Dedifferentiated amniotic fluid mesenchymal stem cell (primary cell): Measurements from ENCODE around the gene ABHD2.
"Not testable (repeated sequence)": the region's sequence is repeated elsewhere in the genome, so short reads cannot be mapped to it uniquely, and the experiment has no call there.

ENCODE experiments used
- DNase-seq: peaks from one replicate; pipeline ENCODE4 v3.0.0-alpha.2; 2016; ENCODE audit errors: extremely low spot score

The ABHD2 gene

GRCh38 chr15:89120479-89121000, 32.3 kb downstream of the ABHD2 start:
- DNase-seq: not testable (repeated sequence)

GRCh38 chr15:89121414-89121813, 33.2 kb downstream of the ABHD2 start:
- no peak for DNase-seq

GRCh38 chr15:89122505-89123180, 34.4 kb downstream of the ABHD2 start:
- DNase-seq: no peak

GRCh38 chr15:89123181-89123525, 34.9 kb downstream of the ABHD2 start:
- DNase-seq: no peak

GRCh38 chr15:89125088-89125826, 37.0 kb downstream of the ABHD2 start:
- DNase-seq: no peak

GRCh38 chr15:89126009-89126408, 37.8 kb downstream of the ABHD2 start:
- no peak for DNase-seq

GRCh38 chr15:89127054-89127702, 38.9 kb downstream of the ABHD2 start:
- DNase-seq: no peak

GRCh38 chr15:89128320-89129122, 40.3 kb downstream of the ABHD2 start:
- no peak for DNase-seq

- no peak for DNase-seq
Observed at GRCh38 chr15:89129123-89129815, 41.0 kb downstream of the ABHD2 start.

GRCh38 chr15:89129816-89130134, 41.5 kb downstream of the ABHD2 start:
- DNase-seq: no peak

GRCh38 chr15:89130201-89130600, 41.9 kb downstream of the ABHD2 start:
- no peak for DNase-seq

- DNase-seq: no peak
Observed at GRCh38 chr15:89131731-89132130, 43.5 kb downstream of the ABHD2 start.

GRCh38 chr15:89132611-89133507, 44.6 kb downstream of the ABHD2 start:
- DNase-seq: no peak

- DNase-seq: not testable (repeated sequence)
Observed at GRCh38 chr15:89135387-89136077, 47.3 kb downstream of the ABHD2 start.

- no peak for DNase-seq
Observed at GRCh38 chr15:89136078-89136806, 48.0 kb downstream of the ABHD2 start.

GRCh38 chr15:89136818-89137772, 48.8 kb downstream of the ABHD2 start:
- DNase-seq: peak; percentile 39

- no peak for DNase-seq
Observed at GRCh38 chr15:89137926-89138325, 49.7 kb downstream of the ABHD2 start.
